Measurements from ENCODE around the gene RFX7. TPM values are rescaled to one million over a fixed set of nuclear protein-coding genes. Genes with fewer than 3 reads are reported as not detected.

RFX7 gene
- total and polyA plus RNA-seq, 4 experiments from 2014 or later, result 0.30 to 37.5 (median 19.7) TPM

DNA sequence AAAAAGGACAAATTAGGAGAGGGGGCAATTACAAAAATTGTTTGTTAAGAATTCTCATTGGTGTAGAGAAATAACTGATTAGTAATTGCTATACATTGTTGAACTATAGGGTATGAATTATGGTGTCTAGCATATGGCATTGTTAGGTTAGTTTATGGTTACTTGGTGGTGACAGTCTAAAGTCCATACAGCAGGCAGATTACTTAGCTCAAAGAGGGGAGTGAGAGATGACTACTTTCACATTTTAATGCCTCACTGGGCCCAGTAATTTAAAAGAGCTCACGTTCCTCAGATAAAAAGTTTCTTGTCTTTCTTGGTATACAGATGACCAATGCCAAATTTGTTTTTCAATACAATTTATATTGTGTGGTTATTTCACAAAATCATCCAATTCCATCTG, 137.8 kb downstream of the RFX7 start:
- Histone ChIP-seq H3K4me1 (ENCODE audit: insufficient read depth, low read length) (no peaks in the 10 kb centered on the region), H3K4me3 (ENCODE audit: low read length in 2 of 2) (no peak overlapping the region), H3K36me3 (ENCODE audit: insufficient read depth, low read length) (no peaks in the 10 kb centered on the region), H3K27ac (ENCODE audit: low read depth, low read length) (no peak overlapping the region), H3K9me3 (ENCODE audit: control insufficient read depth in 1 of 2, low read length in 2 of 2) (no peaks in the 10 kb centered on the region), H3K27me3 (ENCODE audit: insufficient read depth, low read length) (no peaks in the 10 kb centered on the region)
- Mint-ChIP-seq H3K4me3 (no peak overlapping the region), H3K9me3 (peaks cover 0 to 2% (median 0%) of the 10 kb centered on the region in 8 donors), H3K27ac (peak overlapping the region in 1 of 7 donors; percentile 42), H3K27me3 (no peaks in the 10 kb centered on the region), H3K4me1 (peaks cover 3 to 9% (median 7%) of the 10 kb centered on the region in 4 donors), H3K36me3 (peaks cover 22 to 32% of the 10 kb centered on the region in 2 donors)
- intact Hi-C loops (cut with micrococcal nuclease), result loop anchor here (10.0 kb wide), 1 partner anchor 139 kb away; the partner anchor contains the start of gene RFX7
- CTCF ChIA-PET (ENCODE audit: partially characterized antibody), result no interaction called here
- POLR2A ChIA-PET (ENCODE audit: partially characterized antibody), result no interaction called here
- no peak for DNase-seq

DNA sequence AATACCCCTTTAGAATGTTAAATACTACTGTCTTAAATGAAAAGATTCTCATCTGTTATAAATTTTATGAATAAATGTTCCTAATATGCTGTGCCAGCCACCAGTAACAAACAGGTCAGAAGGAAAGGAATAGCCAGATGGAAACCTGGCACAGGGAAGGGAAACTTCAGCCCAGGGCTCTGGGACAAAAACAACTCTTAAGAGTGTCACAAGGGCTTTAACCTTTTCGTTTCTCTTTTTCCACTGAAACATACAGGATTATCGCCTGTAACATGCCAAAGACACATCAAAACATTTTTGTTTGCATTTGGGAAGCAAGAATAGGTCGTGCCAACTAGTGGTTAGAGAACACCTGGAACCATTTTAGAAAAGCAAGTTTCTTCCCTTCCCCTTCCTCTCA, 141.2 kb downstream of the RFX7 start:
- no peak overlapping the region for H3K4me3 ChIP-seq (ENCODE audit: low read length in 2 of 2)
- no peak for DNase-seq
- Mint-ChIP-seq H3K27ac (no peak overlapping the region), H3K9me3 (peaks cover 0 to 2% (median 0%) of the 10 kb centered on the region in 8 donors), H3K4me3 (no peak overlapping the region), H3K27me3 (no peaks in the 10 kb centered on the region), H3K4me1 (peaks cover 0 to 5% (median 0%) of the 10 kb centered on the region in 4 donors), H3K36me3 (peaks cover 37 to 47% of the 10 kb centered on the region in 2 donors)
- H3K27ac ChIP-seq (ENCODE audit: low read depth, low read length), result no peak overlapping the region
- H3K27me3 ChIP-seq (ENCODE audit: insufficient read depth, low read length), result no peaks in the 10 kb centered on the region
- ChIA-PET POLR2A (ENCODE audit: partially characterized antibody) (no interaction called here), CTCF (ENCODE audit: partially characterized antibody) (no interaction called here)
- H3K9me3 ChIP-seq (ENCODE audit: control insufficient read depth in 1 of 2, low read length in 2 of 2), result no peaks in the 10 kb centered on the region
- peaks cover 7% of the 10 kb centered on the region for H3K36me3 ChIP-seq (ENCODE audit: insufficient read depth, low read length)
- intact Hi-C loops (cut with micrococcal nuclease), result loop anchor here (10.0 kb wide), 1 partner anchor 142 kb away; the partner anchor contains the start of gene RFX7
- no peaks in the 10 kb centered on the region for H3K4me1 ChIP-seq (ENCODE audit: insufficient read depth, low read length)

DNA sequence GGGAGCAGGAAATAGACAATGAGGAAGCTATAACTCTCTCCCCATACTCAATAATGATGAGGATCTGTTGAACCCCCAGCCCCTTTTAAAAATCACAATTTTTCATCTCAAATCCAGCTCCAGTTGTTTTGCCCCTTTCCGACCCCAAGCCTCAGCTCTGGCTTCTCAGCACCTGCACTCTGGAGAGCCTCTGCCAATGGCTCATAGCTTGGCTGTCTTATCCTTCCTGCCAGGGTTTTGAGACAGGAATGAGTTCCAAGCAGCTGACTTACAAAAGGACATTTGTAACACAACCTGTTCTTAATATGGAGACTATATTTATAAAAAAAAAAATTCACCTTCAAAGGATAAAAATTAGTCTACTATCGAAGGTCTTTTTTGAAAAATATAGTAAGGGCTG, 144.4 kb downstream of the RFX7 start:
- no peak overlapping the region for H3K4me3 Mint-ChIP-seq
- intact Hi-C loops (cut with micrococcal nuclease), result no loop called here
- no peaks in the 10 kb centered on the region for H3K27me3 ChIP-seq (ENCODE audit: insufficient read depth, low read length)
- no peaks in the 10 kb centered on the region for H3K27me3 Mint-ChIP-seq
- DNase-seq, result no peak
- H3K4me1 ChIP-seq (ENCODE audit: insufficient read depth, low read length), result no peaks in the 10 kb centered on the region
- no peaks in the 10 kb centered on the region for H3K9me3 Mint-ChIP-seq
- H3K4me1 Mint-ChIP-seq, result peaks cover 0 to 4% (median 0%) of the 10 kb centered on the region in 4 donors
- no peak overlapping the region for H3K27ac ChIP-seq (ENCODE audit: low read depth, low read length)
- peaks cover 67 to 75% of the 10 kb centered on the region in 2 donors for H3K36me3 Mint-ChIP-seq
- peak overlapping the region in 1 of 7 donors; percentile 79 for H3K27ac Mint-ChIP-seq
- no peaks in the 10 kb centered on the region for H3K9me3 ChIP-seq (ENCODE audit: control insufficient read depth in 1 of 2, low read length in 2 of 2)
- no peak overlapping the region for H3K4me3 ChIP-seq (ENCODE audit: low read length in 2 of 2)
- ChIA-PET CTCF (ENCODE audit: partially characterized antibody) (no interaction called here), POLR2A (ENCODE audit: partially characterized antibody) (no interaction called here)
- H3K36me3 ChIP-seq (ENCODE audit: insufficient read depth, low read length), result peaks cover 28% of the 10 kb centered on the region

DNA sequence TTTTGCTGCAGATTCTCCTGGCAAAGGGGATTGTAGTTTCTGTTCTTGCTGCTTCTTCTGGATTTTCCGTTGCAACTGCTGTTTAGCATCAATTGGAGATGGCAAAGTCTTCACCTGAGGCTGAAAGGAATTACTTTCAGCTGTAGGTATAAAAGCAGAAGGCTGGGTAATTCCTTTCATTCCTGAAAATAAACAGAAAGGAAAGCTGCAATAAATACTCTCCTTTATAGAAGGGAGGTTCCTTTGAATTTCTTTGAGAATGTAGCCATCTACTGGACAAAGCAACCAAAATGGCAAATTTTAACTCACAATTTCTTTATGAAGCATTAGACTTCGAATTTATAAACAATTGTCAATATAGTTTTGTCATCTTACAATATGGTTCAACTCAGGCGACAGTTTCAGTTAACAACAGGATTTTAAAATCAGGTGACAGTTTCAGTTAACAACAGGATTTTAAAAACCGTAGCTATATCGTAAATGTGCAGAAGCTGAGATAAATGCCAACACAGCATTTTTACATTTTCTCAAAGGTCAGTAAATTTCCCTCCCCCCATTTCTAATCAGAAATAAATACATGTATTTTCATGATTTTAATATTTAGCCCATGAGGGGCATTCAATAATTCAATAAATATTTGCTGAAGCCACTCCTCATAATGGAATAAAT, 145.3 kb downstream of the RFX7 start:
- Histone ChIP-seq H3K27ac (ENCODE audit: low read depth, low read length) (no peak overlapping the region), H3K4me3 (ENCODE audit: low read length in 2 of 2) (no peak overlapping the region), H3K9me3 (ENCODE audit: control insufficient read depth in 1 of 2, low read length in 2 of 2) (no peaks in the 10 kb centered on the region), H3K36me3 (ENCODE audit: insufficient read depth, low read length) (peaks cover 31% of the 10 kb centered on the region), H3K27me3 (ENCODE audit: insufficient read depth, low read length) (no peaks in the 10 kb centered on the region), H3K4me1 (ENCODE audit: insufficient read depth, low read length) (no peaks in the 10 kb centered on the region)
- no peaks in the 10 kb centered on the region for H3K27me3 Mint-ChIP-seq
- ChIA-PET POLR2A (ENCODE audit: partially characterized antibody) (no interaction called here), CTCF (ENCODE audit: partially characterized antibody) (interaction anchor here (0.6 kb wide), 1 partner anchor 14 kb away, joined by 3 read pairs; no protein-coding TSS in a partner anchor)
- H3K27ac Mint-ChIP-seq, result no peak overlapping the region
- H3K4me1 Mint-ChIP-seq, result peaks cover 0 to 4% (median under 1%) of the 10 kb centered on the region in 4 donors
- no peak overlapping the region for H3K4me3 Mint-ChIP-seq
- no peaks in the 10 kb centered on the region for H3K9me3 Mint-ChIP-seq
- intact Hi-C loops (cut with micrococcal nuclease), result no loop called here
- H3K36me3 Mint-ChIP-seq, result peaks cover 73 to 79% of the 10 kb centered on the region in 2 donors
- DNase-seq, result no peak

DNA sequence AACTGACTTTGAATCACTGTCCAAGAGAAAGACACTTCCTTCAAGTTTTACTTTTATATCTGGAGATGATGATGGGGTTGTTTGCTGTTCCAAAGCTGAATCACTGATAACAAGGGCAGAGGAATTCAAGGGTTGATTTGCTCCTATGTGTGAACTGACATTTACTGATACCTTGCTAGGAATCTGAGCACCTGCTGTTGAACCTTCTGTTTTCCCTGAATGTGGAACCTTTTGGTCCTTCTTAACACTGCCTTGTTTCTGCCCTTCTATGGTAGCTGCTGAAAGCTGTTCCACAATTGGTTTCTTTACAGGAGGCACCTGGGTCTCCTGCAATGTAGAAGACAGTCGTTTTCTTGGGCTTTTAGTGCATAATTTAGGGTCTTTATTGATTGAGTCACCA, 148.3 kb downstream of the RFX7 start:
- Histone ChIP-seq H3K4me1 (ENCODE audit: insufficient read depth, low read length) (no peaks in the 10 kb centered on the region), H3K27me3 (ENCODE audit: insufficient read depth, low read length) (no peaks in the 10 kb centered on the region), H3K27ac (ENCODE audit: low read depth, low read length) (no peak overlapping the region), H3K36me3 (ENCODE audit: insufficient read depth, low read length) (peaks cover 31% of the 10 kb centered on the region), H3K4me3 (ENCODE audit: low read length in 2 of 2) (no peak overlapping the region), H3K9me3 (ENCODE audit: control insufficient read depth in 1 of 2, low read length in 2 of 2) (no peaks in the 10 kb centered on the region)
- Mint-ChIP-seq H3K36me3 (peaks cover 73 to 78% of the 10 kb centered on the region in 2 donors), H3K27me3 (no peaks in the 10 kb centered on the region), H3K4me1 (peaks cover 0 to 10% (median 4%) of the 10 kb centered on the region in 4 donors), H3K9me3 (peaks cover 0 to 2% (median 0%) of the 10 kb centered on the region in 8 donors), H3K4me3 (no peak overlapping the region), H3K27ac (no peak overlapping the region)
- CTCF ChIA-PET (ENCODE audit: partially characterized antibody), result no interaction called here
- no peak for DNase-seq
- intact Hi-C loops (cut with micrococcal nuclease), result no loop called here
- POLR2A ChIA-PET (ENCODE audit: partially characterized antibody), result no interaction called here

DNA sequence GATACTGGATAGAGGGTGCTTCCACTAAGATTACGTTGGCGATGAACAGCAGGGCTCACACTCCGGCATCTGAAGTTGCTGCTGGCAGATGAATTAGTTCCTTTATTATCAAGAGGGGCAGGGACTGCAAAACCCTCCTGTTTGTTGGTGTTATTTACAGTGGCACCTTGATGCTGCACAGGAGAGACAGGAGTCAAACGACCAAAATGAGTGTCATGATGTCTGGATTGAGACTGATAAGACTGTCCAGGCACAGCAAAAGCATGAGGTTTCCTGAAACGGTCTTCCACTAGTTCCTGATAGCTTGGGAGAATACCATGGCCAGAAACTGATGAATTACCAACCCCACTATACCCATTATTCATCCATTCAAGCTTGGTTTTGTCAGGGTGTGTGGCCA, 149.5 kb downstream of the RFX7 start:
- Mint-ChIP-seq H3K27ac (no peak overlapping the region), H3K27me3 (no peaks in the 10 kb centered on the region), H3K4me1 (peaks cover 0 to 10% (median 7%) of the 10 kb centered on the region in 4 donors), H3K4me3 (no peak overlapping the region), H3K36me3 (peaks cover 65 to 70% of the 10 kb centered on the region in 2 donors), H3K9me3 (peaks cover 0 to 2% (median 0%) of the 10 kb centered on the region in 8 donors)
- Histone ChIP-seq H3K9me3 (ENCODE audit: control insufficient read depth in 1 of 2, low read length in 2 of 2) (no peaks in the 10 kb centered on the region), H3K27ac (ENCODE audit: low read depth, low read length) (no peak overlapping the region), H3K4me1 (ENCODE audit: insufficient read depth, low read length) (no peaks in the 10 kb centered on the region), H3K4me3 (ENCODE audit: low read length in 2 of 2) (no peak overlapping the region), H3K27me3 (ENCODE audit: insufficient read depth, low read length) (no peaks in the 10 kb centered on the region), H3K36me3 (ENCODE audit: insufficient read depth, low read length) (peaks cover 31% of the 10 kb centered on the region)
- ChIA-PET POLR2A (ENCODE audit: partially characterized antibody) (no interaction called here), CTCF (ENCODE audit: partially characterized antibody) (no interaction called here)
- intact Hi-C loops (cut with micrococcal nuclease), result no loop called here
- no peak for DNase-seq

DNA sequence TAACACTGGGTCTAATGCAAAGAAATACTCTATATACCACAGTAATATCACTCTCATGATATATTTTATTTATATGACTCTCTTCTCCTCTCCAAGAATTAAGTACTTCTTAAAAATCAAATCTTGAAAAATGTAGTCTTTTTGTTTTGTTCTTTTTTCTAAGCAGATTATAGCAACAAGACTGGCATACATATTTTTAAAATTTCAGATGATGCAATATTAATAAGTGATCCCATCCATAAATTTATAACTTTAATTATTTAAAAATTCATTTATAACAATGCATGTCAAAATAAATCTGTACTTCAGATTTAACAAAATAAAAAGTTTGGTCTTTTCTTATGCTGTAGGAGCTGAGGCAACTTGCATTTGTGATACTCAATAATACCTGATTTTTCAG, 155.3 kb downstream of the RFX7 start:
- ChIA-PET CTCF (ENCODE audit: partially characterized antibody) (no interaction called here), POLR2A (ENCODE audit: partially characterized antibody) (no interaction called here)
- H3K36me3 Mint-ChIP-seq, result peaks cover 11 to 15% of the 10 kb centered on the region in 2 donors
- peaks cover 0 to 3% (median under 1%) of the 10 kb centered on the region in 8 donors for H3K9me3 Mint-ChIP-seq
- H3K4me1 Mint-ChIP-seq, result peaks cover 0 to 10% (median 7%) of the 10 kb centered on the region in 4 donors
- Histone ChIP-seq H3K9me3 (ENCODE audit: control insufficient read depth in 1 of 2, low read length in 2 of 2) (no peaks in the 10 kb centered on the region), H3K4me1 (ENCODE audit: insufficient read depth, low read length) (no peaks in the 10 kb centered on the region), H3K36me3 (ENCODE audit: insufficient read depth, low read length) (no peaks in the 10 kb centered on the region), H3K4me3 (ENCODE audit: low read length in 2 of 2) (no peak overlapping the region), H3K27ac (ENCODE audit: low read depth, low read length) (no peak overlapping the region), H3K27me3 (ENCODE audit: insufficient read depth, low read length) (no peaks in the 10 kb centered on the region)
- DNase-seq, result no peak
- no peak overlapping the region for H3K4me3 Mint-ChIP-seq
- H3K27ac Mint-ChIP-seq, result no peak overlapping the region
- intact Hi-C loops (cut with micrococcal nuclease), result no loop called here
- H3K27me3 Mint-ChIP-seq, result no peaks in the 10 kb centered on the region

Measured in CD4-positive, alpha-beta memory T cell (primary cell).